Tibial artery (tissue), 4 donors: ENCODE data around the gene DYNC2I2.
A peak's percentile ranks its signal among the peaks of the same experiment; 100 is the strongest.

Experiments
- DNase-seq, 2 donors: peaks; one replicate each; pipeline ENCODE4 v3.0.0-alpha.2; 2019
- H3K27ac ChIP-seq, 2 donors: fragments of 200-600 bp; sonication (generic) in 1 of 2; 1 replicate in 1 of 2; 2 replicates in 1 of 2; pipeline ENCODE4 v1.5.1; 2018 to 2019; ENCODE audit warnings: mild to moderate bottlenecking in 1 of 2
- H3K27me3 ChIP-seq, 2 donors: fragments of 200-600 bp; sonication (generic) in 1 of 2; one replicate each; pipeline versions ENCODE4 v1.5.1 to v1.6.0; 2016 to 2019
- H3K36me3 ChIP-seq, 3 donors: fragments of 200-600 bp; sonication (generic) in 2 of 3; one replicate each; pipeline ENCODE4 v1.5.1; 2016 to 2019; ENCODE audit warnings: mild to moderate bottlenecking in 2 of 3
- H3K4me1 ChIP-seq, 4 donors: fragments of 200-600 bp; sonication (generic) in 2 of 4; 1 replicate in 3 of 4; 2 replicates in 1 of 4; pipeline ENCODE4 v1.5.1; 2016 to 2019
- H3K4me3 ChIP-seq, 2 donors: fragments of 200-600 bp; sonication (generic) in 1 of 2; 1 replicate in 1 of 2; 2 replicates in 1 of 2; pipeline ENCODE4 v1.5.1; 2018 to 2019; ENCODE audit warnings: mild to moderate bottlenecking in 2 of 2
- H3K9me3 ChIP-seq, 3 donors: fragments of 200-600 bp; sonication (generic) in 1 of 3; one replicate each; pipeline ENCODE4 v1.5.1; 2016 to 2019
- CTCF ChIP-seq, 2 experiments: fragments of 200-600 bp in 1 of 2; fragments of 450-650 bp in 1 of 2; IDR thresholded peaks; one replicate each; pipeline ENCODE4 v1.5.1; 2017 to 2019; ENCODE audit warnings: antibody characterized with exemption in 2 of 2, mild to moderate bottlenecking in 1 of 2, moderate library complexity in 1 of 2
- intact Hi-C: fragments of 100-400 bp; cut with DNase I; formaldehyde crosslinking; loops from one replicate; pipeline ENCODE4 v1.15.0; 2023; ENCODE audit warnings: low total_unique reads

DYNC2I2 gene

DNA sequence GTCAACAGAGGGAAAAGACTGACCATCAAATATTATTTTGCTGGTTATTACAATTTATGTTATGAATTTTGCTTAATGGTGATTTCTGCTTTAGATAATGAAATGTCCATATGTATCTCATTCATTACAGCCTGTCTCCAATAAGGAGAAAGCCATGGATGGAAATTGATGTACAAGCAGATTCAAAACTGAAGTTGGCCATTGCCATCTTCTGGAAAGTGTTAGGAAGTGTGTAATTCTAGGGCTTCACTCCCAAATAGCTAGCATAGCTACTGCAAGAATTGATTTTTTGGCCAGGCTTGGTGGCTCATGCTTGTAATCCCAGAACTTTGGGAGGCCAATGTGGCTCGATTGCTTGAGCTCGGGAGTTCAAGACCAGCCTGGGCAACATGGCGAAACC is 45.8 kb downstream of the DYNC2I2 start:
- Histone ChIP-seq H3K4me1 (peaks cover 0 to 16% (median 13%) of the 10 kb centered on the region in 4 donors), H3K4me3 (no peak overlapping the region), H3K9me3 (no peaks in the 10 kb centered on the region), H3K27me3 (no peaks in the 10 kb centered on the region), H3K36me3 (peaks cover 84 to 100% (median 96%) of the 10 kb centered on the region in 3 donors), H3K27ac (no peak overlapping the region)
- TF ChIP-seq CTCF (IDR thresholded peaks at IDR 0.05), result no peak
- no peak for DNase-seq
- intact Hi-C loops, result no loop called here

GRCh38 chr9:128607642-128608350 is 48.9 kb downstream of the DYNC2I2 start:
- TF ChIP-seq CTCF (IDR thresholded peaks at IDR 0.05), result no peak
- Histone ChIP-seq H3K9me3 (no peaks in the 10 kb centered on the region), H3K4me3 (no peak overlapping the region), H3K36me3 (peaks cover 81 to 100% (median 96%) of the 10 kb centered on the region in 3 donors), H3K27ac (peak overlapping the region; percentile 64 to 68), H3K27me3 (no peaks in the 10 kb centered on the region), H3K4me1 (peaks cover 0 to 16% (median 13%) of the 10 kb centered on the region in 4 donors)
- DNase-seq, result peak; percentile 82 to 97
- intact Hi-C loops, result no loop called here

DNA sequence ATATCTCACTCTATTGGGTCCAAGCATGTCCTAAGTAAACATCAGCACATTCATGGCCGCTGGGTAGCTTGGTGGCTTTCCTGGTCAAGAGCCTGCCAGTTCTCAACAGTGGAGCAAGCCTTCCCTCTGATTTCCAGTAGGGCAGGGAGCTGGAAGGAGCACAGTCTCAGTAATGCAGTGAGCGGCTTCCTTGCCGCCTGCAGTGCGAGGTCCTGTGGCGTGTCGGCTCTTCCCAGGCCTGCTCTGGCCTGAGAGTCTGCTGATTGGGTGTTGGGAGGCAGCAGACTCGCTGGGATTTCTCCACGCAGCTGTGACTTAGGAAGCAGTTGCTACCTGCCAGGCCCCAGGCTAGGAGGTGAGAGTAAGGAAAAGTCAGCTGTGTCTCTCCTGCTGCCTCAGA is 53.0 kb downstream of the DYNC2I2 start:
- no peak for DNase-seq
- TF ChIP-seq CTCF (IDR thresholded peaks at IDR 0.05), result no peak
- Histone ChIP-seq H3K27ac (no peak overlapping the region), H3K27me3 (no peaks in the 10 kb centered on the region), H3K4me1 (peaks cover 0 to 16% (median 13%) of the 10 kb centered on the region in 4 donors), H3K4me3 (no peak overlapping the region), H3K36me3 (peaks cover 75 to 100% (median 91%) of the 10 kb centered on the region in 3 donors), H3K9me3 (no peaks in the 10 kb centered on the region)
- intact Hi-C loops, result no loop called here

DNA sequence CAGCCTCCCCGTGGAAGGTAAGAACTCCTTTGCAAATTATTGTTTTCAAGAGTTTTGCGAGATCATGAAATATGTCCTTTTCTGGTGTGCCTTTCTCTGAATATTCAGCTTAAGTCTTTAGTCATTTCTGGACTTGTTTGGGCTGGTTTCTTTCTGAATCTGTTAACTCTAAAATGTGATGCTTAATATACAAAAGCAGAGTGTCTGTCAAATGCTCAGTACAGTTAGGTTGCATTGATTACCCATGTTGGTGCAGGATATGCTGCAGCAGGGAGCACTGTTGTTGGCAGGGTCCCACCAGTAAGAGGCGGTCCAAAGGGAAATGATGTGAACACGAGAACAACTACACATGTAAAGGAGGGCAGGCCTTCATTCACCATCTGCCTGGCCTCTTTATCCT is 56.5 kb downstream of the DYNC2I2 start:
- Histone ChIP-seq H3K4me3 (no peak overlapping the region), H3K9me3 (no peaks in the 10 kb centered on the region), H3K27ac (no peak overlapping the region), H3K36me3 (peaks cover 84 to 100% (median 95%) of the 10 kb centered on the region in 3 donors), H3K4me1 (no peaks in the 10 kb centered on the region), H3K27me3 (no peaks in the 10 kb centered on the region)
- TF ChIP-seq CTCF (IDR thresholded peaks at IDR 0.05), result no peak
- DNase-seq, result no peak
- intact Hi-C loops, result no loop called here

- DNase-seq, result no peak
- Histone ChIP-seq H3K9me3 (no peaks in the 10 kb centered on the region), H3K36me3 (peaks cover 96 to 100% (median 99%) of the 10 kb centered on the region in 3 donors), H3K4me1 (no peaks in the 10 kb centered on the region), H3K27ac (no peak overlapping the region), H3K4me3 (no peak overlapping the region), H3K27me3 (no peaks in the 10 kb centered on the region)
- intact Hi-C loops, result no loop called here
- TF ChIP-seq CTCF (IDR thresholded peaks at IDR 0.05), result no peak
These were observed 61.2 kb downstream of the DYNC2I2 start for GRCh38 chr9:128595471-128595870.
